ENCODE measurements around the gene WIPF3.
"Not testable (repeated sequence)": the region's sequence is repeated elsewhere in the genome, so short reads cannot be mapped to it uniquely, and the experiment has no call there.

The WIPF3 gene

DNA sequence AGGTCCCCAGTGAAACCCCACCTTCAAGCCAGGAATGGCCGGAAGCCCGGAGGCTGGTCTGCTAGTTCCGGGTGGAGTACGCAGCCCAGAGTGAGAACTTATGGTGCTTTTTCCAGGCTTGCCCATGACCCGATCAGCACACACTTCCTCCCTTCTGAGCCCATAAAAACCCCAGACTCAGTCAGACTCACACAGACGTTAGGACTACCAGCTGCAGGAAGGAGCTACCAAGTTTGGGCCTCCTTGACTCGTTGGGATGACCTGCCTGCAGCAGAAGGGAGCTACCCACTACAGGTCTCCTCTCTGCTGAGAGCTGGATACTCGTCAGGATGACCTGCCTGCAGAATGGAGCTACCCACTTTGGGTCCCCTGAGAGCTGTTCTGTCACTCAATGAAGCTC lies 144.2 kb downstream of the WIPF3 start:
- DNase-seq (ENCODE audit: low read depth in 2 of 2), result no peak

DNA sequence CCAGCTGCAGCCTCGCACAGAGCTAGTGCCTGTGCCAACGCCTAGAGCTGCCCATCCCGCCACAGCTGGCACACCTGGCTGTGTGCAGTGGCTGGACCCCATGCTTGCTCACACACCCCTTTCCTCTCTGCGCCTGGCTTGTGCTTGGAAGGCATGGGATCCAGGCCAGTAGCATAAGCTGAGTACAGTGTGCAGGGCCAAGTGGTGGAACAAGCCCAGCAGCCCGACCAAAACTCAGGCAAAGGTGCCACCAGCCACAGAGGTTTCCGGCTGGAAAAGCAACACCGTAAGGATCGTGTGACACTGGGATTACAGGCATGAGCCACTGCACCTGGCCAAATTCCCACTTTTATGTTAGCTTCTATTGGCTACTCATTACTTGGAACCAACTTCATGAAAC lies 144.9 kb downstream of the WIPF3 start:
- no peak for DNase-seq (ENCODE audit: low read depth in 2 of 2)

DNA sequence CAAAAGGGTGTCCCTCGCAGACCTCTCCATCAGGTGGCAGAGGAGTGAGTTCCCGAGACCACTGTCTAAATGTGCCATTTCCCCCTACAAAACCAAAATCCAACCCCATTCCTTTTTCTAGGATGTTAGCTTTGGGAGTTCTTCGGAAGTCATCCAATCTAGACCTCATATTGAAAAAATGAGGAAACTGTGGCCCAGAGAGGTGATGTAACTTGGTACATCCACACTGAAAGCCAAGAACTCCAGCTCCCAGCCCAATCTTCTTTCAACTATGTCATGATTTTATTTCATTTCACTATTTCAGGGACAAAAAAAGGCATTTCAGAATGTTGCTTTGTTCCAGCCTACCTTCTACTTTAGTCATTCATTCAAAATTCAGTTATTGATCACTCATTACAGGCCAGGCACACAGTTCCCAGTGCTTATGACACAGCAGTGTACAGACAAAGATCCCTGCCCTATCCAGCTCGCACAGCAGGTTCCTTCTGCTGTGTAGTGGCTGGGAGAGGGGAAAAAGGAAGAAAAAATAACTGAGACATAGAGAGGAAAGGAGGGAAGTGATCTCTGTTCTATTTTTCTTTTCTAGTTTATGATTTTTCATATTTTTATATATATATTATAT lies 147.5 kb downstream of the WIPF3 start:
- DNase-seq (ENCODE audit: low read depth in 2 of 2), result no peak

DNA sequence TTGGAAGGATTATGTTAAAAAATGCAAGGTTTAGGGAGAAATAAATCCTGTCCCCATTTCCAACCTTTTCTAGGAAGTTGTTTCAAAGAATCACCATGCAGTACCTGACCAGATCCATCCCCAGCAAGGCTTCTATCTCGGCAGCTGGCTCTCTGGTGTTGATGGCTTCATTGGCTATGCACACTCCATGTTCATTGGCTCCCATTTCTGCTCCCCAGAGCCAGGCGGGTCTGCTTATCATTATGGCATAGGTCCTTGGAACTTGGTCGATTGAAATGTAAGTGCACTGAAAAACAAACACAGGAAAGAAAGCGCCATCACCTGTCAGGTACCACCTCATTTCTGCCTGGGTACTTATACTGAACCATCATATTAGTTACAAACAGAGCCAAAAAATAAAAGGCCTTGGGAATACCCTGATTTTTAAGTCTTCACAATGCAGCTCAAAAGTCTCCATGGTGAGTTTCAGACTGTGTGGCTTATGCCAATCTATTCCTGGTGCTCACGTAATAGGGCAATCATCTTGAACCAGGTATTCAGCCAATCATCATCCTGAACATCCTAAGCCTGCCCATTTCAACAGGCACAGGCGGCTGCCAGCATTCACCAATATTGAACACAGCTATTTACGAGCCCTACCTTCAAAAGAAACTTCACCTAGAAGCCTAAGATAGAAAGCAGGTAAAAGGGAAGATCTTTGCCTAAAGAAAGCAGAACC lies 148.9 kb downstream of the WIPF3 start:
- no peak for DNase-seq (ENCODE audit: low read depth in 2 of 2)

DNA sequence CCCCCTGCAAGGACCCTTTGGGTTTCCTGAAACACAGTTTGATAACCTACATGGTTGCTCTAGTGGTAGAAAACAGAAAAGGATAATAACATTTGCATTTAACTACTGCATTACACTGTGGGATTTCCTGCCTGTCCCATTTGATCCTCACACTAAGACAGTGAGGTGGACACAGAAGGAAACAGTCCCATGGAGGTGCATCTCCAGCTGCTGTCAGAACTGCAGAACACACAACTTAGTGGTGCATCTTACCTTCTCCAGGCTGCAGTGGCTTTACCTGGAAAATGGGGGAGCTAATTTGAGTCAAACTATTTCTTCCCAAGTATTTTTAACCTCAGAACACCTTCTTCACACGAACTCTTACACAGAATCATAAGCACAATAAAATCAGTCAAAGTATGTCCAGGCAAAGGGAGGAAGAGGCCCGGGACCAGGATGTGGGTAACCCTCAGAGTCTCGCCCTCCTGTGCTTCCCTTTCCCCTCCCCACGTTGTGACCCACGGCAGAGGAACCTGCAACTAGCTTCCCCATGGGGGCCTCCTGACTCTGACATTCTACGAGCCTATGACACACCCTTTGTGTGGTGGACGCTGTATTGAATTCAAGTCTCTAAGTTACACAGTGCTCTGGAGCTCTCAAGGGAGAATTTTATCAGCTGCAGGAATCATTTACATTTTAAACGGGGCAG lies 149.6 kb downstream of the WIPF3 start:
- no peak for DNase-seq (ENCODE audit: low read depth in 2 of 2)

DNA sequence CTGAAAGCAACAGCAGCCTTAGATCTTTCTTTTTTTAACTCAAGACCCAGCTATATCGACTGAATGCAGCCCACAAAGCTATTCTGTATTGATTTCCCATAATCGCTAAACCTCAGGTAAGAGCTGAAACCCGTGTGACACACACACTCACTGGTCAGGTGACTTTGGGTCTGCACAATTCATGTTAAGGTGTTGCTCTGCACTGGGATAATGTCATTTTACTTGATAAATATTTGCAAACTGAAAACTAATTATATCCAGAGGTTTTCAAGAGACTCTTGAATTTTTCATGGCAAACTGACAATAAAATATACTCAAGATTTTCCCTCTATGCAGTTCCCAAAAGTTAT lies 150.2 kb downstream of the WIPF3 start:
- DNase-seq (ENCODE audit: low read depth in 2 of 2), result no peak

DNA sequence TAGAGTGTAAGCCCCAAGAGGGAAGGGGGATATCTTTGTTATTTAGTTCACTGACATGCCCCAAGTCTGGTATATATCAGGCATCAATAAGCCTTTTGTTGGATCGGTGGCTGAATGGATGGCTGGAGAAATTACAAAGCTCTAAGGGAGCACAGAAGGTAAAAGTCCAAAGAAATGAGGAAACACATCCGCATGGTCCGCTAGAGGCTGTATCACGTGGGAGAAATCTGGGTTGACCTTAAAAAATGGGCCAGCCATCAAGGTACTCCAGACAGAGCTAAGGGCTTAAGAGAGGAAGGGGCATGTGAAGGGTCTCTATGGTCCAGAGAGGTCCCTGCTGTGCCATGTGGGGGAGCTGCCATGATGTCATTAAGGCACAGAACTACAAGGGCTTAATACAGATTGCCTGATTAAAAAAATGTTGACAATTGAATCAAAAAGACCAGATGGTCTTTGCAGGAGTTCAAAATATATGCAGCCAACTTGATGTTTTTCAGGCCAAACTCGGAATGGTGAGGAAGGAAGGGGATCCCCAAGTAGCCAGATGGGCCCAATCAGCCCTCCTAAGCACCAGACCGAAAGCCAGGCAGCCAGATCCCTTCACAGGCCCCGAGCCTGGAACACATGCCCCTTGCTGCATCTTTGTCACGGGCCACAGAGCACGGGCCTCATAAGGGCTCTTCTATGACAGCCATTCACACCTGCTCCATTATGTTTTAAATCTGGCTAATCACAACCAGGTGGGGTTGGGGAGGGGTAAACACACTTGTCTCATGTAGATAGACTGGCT lies 151.4 kb downstream of the WIPF3 start:
- no peak for DNase-seq (ENCODE audit: low read depth in 2 of 2)

DNA sequence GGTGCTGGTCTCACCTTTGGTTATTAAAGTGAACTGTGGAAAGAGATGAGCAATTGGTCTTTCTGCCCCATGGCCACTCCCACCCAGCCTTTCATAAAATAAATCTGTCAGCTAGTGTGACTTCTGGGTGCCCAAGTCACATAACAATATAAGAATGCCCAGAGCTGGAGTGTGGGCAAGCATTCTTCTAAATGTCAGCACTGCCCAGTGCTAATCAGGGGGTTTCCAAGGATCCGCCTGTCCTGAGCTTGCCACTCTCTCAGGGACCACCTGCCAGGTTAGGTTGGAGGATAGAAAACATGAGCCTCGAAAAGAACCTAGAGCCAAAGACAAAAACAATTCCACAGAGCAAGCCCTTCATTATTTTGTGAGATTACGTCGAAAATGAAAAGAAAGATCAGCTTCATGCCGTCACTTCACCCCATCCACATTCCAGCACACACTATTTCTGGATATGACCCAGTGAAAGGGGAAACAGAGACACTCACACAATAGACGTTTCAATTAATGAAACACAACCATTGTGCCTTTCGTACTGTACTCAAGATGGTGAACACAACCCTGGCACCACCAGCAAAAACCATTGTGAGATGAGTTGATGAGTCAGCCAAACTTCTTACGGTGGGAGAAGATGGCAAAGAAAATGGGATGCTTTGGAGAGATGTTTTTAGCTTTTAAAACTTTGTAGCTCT lies 152.5 kb downstream of the WIPF3 start:
- no peak for DNase-seq (ENCODE audit: low read depth in 2 of 2)

DNA sequence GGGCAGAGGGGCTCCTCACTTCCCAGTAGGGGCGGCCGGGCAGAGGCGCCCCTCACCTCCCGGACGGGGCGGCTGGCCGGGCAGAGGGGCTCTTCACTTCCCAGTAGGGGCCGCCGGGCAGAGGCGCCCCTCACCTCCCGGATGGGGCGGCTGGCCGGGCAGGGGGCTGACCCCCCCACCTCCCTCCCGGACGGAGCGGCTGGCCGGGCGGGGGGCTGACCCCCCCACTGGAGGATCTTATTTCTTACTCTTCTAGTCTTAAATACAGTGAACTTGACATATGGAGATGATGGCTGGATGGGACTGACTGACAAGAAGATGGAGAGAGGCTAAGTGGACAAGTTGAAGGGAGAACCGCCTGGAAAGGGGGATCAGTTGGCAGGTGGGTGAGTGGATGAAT lies 155.3 kb downstream of the WIPF3 start:
- not testable (repeated sequence) for DNase-seq (ENCODE audit: low read depth in 2 of 2)

DNA sequence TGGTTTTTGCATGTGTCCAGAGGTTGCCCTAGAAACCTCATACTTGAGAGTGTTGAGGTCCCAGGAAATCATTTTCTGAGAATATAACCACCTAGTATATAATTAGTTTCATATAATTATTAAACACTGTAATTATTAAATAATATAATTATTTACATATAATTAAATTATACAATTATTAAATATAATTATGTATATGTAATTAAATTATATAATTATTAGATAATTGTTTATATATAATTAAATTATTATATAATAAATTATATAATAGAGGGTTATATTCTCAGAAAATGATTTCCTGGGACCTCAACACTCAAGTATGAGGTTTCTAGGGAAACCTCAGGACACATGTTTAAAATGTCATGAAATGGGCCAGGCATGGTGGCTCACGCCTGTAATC lies 155.7 kb downstream of the WIPF3 start:
- no peak for DNase-seq (ENCODE audit: low read depth in 2 of 2)

DNA sequence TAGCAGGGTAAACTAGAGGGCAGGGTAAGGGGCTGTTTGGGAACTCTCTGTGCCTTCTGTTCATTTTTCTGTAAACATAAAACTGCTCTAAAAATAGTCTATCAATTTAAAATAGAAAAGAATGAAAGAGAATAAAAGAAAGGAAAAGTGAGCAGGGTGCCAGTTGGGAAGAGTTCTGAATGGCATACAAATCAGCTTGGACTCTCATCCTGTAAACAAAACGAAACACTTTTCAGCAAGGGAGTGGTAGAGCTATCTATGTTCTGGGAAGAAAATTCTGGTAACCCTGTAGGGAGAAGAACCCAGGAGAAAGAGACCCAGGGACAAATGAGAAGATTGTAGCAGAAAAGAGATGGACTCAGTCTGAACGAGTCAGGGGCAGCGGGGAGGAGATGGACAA lies 158.7 kb downstream of the WIPF3 start:
- DNase-seq (ENCODE audit: low read depth in 2 of 2), result no peak

Measured in fibroblast of skin of left biceps (primary cell).